ENCODE data around the gene PSMB1. TPM values are rescaled to one million over a fixed set of nuclear protein-coding genes. Genes with fewer than 3 reads are reported as not detected.

The PSMB1 gene
- total RNA-seq, 1 experiment from 2014 or later = 215 TPM

DNA sequence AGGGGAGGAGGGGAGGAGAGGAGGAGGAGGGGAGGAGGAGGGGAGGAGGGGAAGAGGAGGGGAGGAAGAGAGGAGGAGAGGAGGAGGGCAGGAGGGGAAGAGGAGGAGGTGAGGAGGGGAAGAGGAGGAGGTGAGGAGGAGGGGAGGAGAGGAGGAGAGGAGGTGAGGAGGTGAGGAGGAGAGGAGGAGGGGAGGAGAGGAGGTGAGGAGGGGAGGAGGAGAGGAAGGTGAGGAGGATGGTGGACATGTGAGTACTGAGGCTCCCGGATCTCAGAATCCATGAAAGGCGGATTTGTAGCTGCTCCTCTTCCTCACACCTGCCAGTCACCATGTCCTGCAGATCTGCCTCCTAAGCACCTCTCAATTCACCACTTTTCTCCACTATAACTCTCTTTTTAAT is 59.8 kb downstream of the PSMB1 start:
- ChIA-PET POLR2A (no interaction called here), CTCF (no interaction called here)
- ATAC-seq (no peak), DNase-seq (ENCODE audit: low spot score) (no peak)
- Mint-ChIP-seq H3K4me1 (peaks cover 14% of the 10 kb centered on the region), H3K27me3 (ENCODE audit: low read depth) (peaks cover 11% of the 10 kb centered on the region; the same call in 1 of the 2 replicates), H3K27ac (no peak overlapping the region), H3K9me3 (peaks cover 10% of the 10 kb centered on the region), H3K36me3 (peaks cover 6% of the 10 kb centered on the region; the same call in 1 of the 2 replicates), H3K4me3 (no peak overlapping the region)
- TF ChIP-seq ESRRA (CRISPR knock-in tag; IDR thresholded peaks at IDR 0.05; ENCODE audit: borderline replicate concordance) (no peak), GTF2I (CRISPR knock-in tag; conservative IDR thresholded peaks at IDR 0.05) (no peak), ATF1 (CRISPR knock-in tag; IDR thresholded peaks at IDR 0.05) (no peak), TEAD4 (CRISPR knock-in tag; IDR thresholded peaks at IDR 0.05) (no peak), JAZF1 (CRISPR knock-in tag; IDR thresholded peaks at IDR 0.05) (no peak), CREB1 (CRISPR knock-in tag; IDR thresholded peaks at IDR 0.05) (no peak), NR1H2 (CRISPR knock-in tag; IDR thresholded peaks at IDR 0.05) (no peak), NFATC4 (CRISPR knock-in tag; IDR thresholded peaks at IDR 0.05) (no peak), NFYB (CRISPR knock-in tag; conservative IDR thresholded peaks at IDR 0.05; ENCODE audit: low read depth) (no peak), MYBL2 (CRISPR knock-in tag; IDR thresholded peaks at IDR 0.05) (no peak), NFE2L1 (CRISPR knock-in tag; IDR thresholded peaks at IDR 0.05) (no peak), SMAD4 (CRISPR knock-in tag; IDR thresholded peaks at IDR 0.05) (no peak), GABPB1 (CRISPR knock-in tag; IDR thresholded peaks at IDR 0.05) (no peak), ZNF423 (CRISPR knock-in tag; IDR thresholded peaks at IDR 0.05) (no peak), FOXJ3 (CRISPR knock-in tag; IDR thresholded peaks at IDR 0.05; ENCODE audit: borderline replicate concordance) (no peak)
- TF ChIP-seq, protein P1, sequence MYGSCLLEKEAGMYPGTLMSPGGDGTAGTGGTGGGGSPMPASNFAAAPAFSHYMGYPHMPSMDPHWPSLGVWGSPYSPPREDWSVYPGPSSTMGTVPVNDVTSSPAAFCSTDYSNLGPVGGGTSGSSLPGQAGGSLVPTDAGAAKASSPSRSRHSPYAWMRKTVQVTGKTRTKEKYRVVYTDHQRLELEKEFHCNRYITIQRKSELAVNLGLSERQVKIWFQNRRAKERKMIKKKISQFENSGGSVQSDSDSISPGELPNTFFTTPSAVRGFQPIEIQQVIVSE (CRISPR knock-in tag; IDR thresholded peaks at IDR 0.05; ENCODE audit: borderline replicate concordance) = no peak
- TF ChIP-seq, protein P2, sequence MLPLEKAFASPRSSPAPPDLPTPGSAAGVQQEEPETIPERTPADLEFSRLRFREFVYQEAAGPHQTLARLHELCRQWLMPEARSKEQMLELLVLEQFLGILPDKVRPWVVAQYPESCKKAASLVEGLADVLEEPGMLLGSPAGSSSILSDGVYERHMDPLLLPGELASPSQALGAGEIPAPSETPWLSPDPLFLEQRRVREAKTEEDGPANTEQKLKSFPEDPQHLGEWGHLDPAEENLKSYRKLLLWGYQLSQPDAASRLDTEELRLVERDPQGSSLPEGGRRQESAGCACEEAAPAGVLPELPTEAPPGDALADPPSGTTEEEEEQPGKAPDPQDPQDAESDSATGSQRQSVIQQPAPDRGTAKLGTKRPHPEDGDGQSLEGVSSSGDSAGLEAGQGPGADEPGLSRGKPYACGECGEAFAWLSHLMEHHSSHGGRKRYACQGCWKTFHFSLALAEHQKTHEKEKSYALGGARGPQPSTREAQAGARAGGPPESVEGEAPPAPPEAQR (CRISPR knock-in tag; IDR thresholded peaks at IDR 0.05) = no peak
- TF ChIP-seq, protein P3, sequence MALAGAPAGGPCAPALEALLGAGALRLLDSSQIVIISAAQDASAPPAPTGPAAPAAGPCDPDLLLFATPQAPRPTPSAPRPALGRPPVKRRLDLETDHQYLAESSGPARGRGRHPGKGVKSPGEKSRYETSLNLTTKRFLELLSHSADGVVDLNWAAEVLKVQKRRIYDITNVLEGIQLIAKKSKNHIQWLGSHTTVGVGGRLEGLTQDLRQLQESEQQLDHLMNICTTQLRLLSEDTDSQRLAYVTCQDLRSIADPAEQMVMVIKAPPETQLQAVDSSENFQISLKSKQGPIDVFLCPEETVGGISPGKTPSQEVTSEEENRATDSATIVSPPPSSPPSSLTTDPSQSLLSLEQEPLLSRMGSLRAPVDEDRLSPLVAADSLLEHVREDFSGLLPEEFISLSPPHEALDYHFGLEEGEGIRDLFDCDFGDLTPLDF (CRISPR knock-in tag; IDR thresholded peaks at IDR 0.05) = no peak
- TF ChIP-seq, protein P4, sequence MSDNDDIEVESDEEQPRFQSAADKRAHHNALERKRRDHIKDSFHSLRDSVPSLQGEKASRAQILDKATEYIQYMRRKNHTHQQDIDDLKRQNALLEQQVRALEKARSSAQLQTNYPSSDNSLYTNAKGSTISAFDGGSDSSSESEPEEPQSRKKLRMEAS (CRISPR knock-in tag; IDR thresholded peaks at IDR 0.05) = no peak

DNA sequence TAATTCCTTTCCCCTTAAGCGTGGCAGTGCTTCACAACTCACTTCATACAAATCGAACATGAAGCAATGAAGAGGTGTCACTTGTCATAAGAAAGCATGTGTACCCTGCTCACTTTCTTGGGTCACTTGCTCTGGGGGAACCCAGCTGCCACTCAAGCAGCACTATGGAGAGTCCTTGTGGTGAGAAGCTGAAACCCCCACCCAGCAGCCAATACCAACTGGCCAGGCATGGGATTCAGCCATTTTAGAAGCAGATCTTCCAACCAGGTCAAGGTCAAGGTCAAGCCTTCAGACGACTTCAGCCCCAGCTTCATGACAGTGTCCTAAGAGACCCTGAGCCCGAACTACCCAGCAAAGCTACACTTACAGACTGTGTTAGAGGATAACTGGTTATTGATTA is 62.8 kb downstream of the PSMB1 start:
- POLR2A ChIA-PET = no interaction called here
- DNase-seq (ENCODE audit: low spot score) (no peak), ATAC-seq (no peak)
- H3K4me3 Mint-ChIP-seq = no peak overlapping the region
- H3K27me3 Mint-ChIP-seq (ENCODE audit: low read depth) = peaks cover 7% of the 10 kb centered on the region; the same call in 1 of the 2 replicates
- peaks cover 6% of the 10 kb centered on the region; the same call in 1 of the 2 replicates for H3K36me3 Mint-ChIP-seq
- no peaks in the 10 kb centered on the region for H3K4me1 Mint-ChIP-seq
- H3K9me3 Mint-ChIP-seq = peaks cover 6% of the 10 kb centered on the region
- CTCF ChIA-PET = interaction anchor here (0.9 to 1.1 kb wide), 2 partner anchors 27 to 40 kb away, joined by 3 to 4 read pairs; no protein-coding TSS in a partner anchor
- H3K27ac Mint-ChIP-seq = no peak overlapping the region
- TF ChIP-seq, protein P5, sequence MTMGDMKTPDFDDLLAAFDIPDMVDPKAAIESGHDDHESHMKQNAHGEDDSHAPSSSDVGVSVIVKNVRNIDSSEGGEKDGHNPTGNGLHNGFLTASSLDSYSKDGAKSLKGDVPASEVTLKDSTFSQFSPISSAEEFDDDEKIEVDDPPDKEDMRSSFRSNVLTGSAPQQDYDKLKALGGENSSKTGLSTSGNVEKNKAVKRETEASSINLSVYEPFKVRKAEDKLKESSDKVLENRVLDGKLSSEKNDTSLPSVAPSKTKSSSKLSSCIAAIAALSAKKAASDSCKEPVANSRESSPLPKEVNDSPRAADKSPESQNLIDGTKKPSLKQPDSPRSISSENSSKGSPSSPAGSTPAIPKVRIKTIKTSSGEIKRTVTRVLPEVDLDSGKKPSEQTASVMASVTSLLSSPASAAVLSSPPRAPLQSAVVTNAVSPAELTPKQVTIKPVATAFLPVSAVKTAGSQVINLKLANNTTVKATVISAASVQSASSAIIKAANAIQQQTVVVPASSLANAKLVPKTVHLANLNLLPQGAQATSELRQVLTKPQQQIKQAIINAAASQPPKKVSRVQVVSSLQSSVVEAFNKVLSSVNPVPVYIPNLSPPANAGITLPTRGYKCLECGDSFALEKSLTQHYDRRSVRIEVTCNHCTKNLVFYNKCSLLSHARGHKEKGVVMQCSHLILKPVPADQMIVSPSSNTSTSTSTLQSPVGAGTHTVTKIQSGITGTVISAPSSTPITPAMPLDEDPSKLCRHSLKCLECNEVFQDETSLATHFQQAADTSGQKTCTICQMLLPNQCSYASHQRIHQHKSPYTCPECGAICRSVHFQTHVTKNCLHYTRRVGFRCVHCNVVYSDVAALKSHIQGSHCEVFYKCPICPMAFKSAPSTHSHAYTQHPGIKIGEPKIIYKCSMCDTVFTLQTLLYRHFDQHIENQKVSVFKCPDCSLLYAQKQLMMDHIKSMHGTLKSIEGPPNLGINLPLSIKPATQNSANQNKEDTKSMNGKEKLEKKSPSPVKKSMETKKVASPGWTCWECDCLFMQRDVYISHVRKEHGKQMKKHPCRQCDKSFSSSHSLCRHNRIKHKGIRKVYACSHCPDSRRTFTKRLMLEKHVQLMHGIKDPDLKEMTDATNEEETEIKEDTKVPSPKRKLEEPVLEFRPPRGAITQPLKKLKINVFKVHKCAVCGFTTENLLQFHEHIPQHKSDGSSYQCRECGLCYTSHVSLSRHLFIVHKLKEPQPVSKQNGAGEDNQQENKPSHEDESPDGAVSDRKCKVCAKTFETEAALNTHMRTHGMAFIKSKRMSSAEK (CRISPR knock-in tag; IDR thresholded peaks at IDR 0.05; ENCODE audit: borderline replicate concordance) = no peak
- TF ChIP-seq, protein P1 (CRISPR knock-in tag; IDR thresholded peaks at IDR 0.05; ENCODE audit: borderline replicate concordance) = no peak
- no peak for TF ChIP-seq IRF2 (CRISPR knock-in tag; IDR thresholded peaks at IDR 0.05; ENCODE audit: borderline replicate concordance, low read depth)
- TF ChIP-seq, protein P6, sequence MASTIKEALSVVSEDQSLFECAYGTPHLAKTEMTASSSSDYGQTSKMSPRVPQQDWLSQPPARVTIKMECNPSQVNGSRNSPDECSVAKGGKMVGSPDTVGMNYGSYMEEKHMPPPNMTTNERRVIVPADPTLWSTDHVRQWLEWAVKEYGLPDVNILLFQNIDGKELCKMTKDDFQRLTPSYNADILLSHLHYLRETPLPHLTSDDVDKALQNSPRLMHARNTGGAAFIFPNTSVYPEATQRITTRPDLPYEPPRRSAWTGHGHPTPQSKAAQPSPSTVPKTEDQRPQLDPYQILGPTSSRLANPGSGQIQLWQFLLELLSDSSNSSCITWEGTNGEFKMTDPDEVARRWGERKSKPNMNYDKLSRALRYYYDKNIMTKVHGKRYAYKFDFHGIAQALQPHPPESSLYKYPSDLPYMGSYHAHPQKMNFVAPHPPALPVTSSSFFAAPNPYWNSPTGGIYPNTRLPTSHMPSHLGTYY (CRISPR knock-in tag; IDR thresholded peaks at IDR 0.05) = no peak
- TF ChIP-seq, protein P7, sequence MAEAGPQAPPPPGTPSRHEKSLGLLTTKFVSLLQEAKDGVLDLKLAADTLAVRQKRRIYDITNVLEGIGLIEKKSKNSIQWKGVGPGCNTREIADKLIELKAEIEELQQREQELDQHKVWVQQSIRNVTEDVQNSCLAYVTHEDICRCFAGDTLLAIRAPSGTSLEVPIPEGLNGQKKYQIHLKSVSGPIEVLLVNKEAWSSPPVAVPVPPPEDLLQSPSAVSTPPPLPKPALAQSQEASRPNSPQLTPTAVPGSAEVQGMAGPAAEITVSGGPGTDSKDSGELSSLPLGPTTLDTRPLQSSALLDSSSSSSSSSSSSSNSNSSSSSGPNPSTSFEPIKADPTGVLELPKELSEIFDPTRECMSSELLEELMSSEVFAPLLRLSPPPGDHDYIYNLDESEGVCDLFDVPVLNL (CRISPR knock-in tag; IDR thresholded peaks at IDR 0.05; ENCODE audit: borderline replicate concordance, low read depth) = no peak
- TF ChIP-seq FOXJ3 (CRISPR knock-in tag; IDR thresholded peaks at IDR 0.05; ENCODE audit: borderline replicate concordance) = no peak
- TF ChIP-seq CREB1 (CRISPR knock-in tag; IDR thresholded peaks at IDR 0.05) = no peak
- TF ChIP-seq ESRRA (CRISPR knock-in tag; IDR thresholded peaks at IDR 0.05; ENCODE audit: borderline replicate concordance) = no peak
- TF ChIP-seq ZNF138 (CRISPR knock-in tag; conservative IDR thresholded peaks at IDR 0.05) = no peak
- TF ChIP-seq ZBTB21 (CRISPR knock-in tag; IDR thresholded peaks at IDR 0.05; ENCODE audit: borderline replicate concordance) = no peak
